GM23338 (cell line): ENCODE results near the gene YBX1. TPM values are rescaled to one million over a fixed set of nuclear protein-coding genes. Genes with fewer than 3 reads are reported as not detected.

Experiments
- ATAC-seq: fragments of 200-7000 bp; cut with Tn5 transposase; 3 replicates; pipeline ENCODE4 v1.9.1; 2020
- DNase-seq: peaks from one replicate; pipeline ENCODE4 v3.0.0-alpha.2; 2015; ENCODE audit warnings: low spot score
- H2AFZ ChIP-seq: fragments of 200-600 bp; sonication (generic); 2 replicates; pipeline ENCODE4 v1.8.0; 2016; ENCODE audit warnings: antibody characterized with exemption, mild to moderate bottlenecking, moderate library complexity
- H3F3A ChIP-seq: fragments of 200-600 bp; sonication (generic); replicated peaks from 2 replicates; pipeline ENCODE4 v1.8.0; 2017; ENCODE audit warnings: antibody characterized with exemption, mixed run types, low read depth
- H3K27ac ChIP-seq: fragments of 200-600 bp; sonication (generic); 2 replicates; pipeline ENCODE4 v1.6.1; 2016; ENCODE audit warnings: low read depth
- H3K27me3 ChIP-seq: fragments of 200-600 bp; sonication (generic); 2 replicates; pipeline ENCODE4 v1.8.0; 2016; ENCODE audit warnings: mild to moderate bottlenecking, mixed run types, moderate library complexity; ENCODE audit not compliant: insufficient read depth
- H3K36me3 ChIP-seq: fragments of 200-600 bp; sonication (generic); 2 replicates; pipeline ENCODE4 v1.8.0; 2016; ENCODE audit warnings: mild to moderate bottlenecking; ENCODE audit not compliant: insufficient read depth
- H3K4me1 ChIP-seq: fragments of 200-600 bp; sonication (generic); 2 replicates; pipeline ENCODE4 v1.8.0; 2016; ENCODE audit warnings: mild to moderate bottlenecking, moderate library complexity; ENCODE audit not compliant: insufficient read depth
- H3K4me2 ChIP-seq: fragments of 200-600 bp; sonication (generic); 2 replicates; pipeline ENCODE4 v1.7.1; 2017; ENCODE audit warnings: mixed run types
- H3K4me3 ChIP-seq: fragments of 200-600 bp; sonication (generic); 2 replicates; pipeline ENCODE4 v1.6.1; 2016; ENCODE audit warnings: mixed run types
- H3K79me2 ChIP-seq: fragments of 200-600 bp; sonication (generic); replicated peaks from 2 replicates; pipeline ENCODE4 v1.8.0; 2017; ENCODE audit warnings: mild to moderate bottlenecking; ENCODE audit not compliant: insufficient read depth
- H3K9me2 ChIP-seq: fragments of 200-600 bp; sonication (generic); 2 replicates; pipeline ENCODE4 v1.8.0; 2017; ENCODE audit not compliant: insufficient read depth
- H4K20me1 ChIP-seq: fragments of 200-600 bp; sonication (generic); replicated peaks from 2 replicates; pipeline ENCODE4 v1.8.0; 2017; ENCODE audit warnings: mild to moderate bottlenecking; ENCODE audit not compliant: insufficient read depth
- H3K27ac Mint-ChIP-seq: 2 replicates; pipeline ENCODE4 v1.8.0; 2020; ENCODE audit warnings: inconsistent platforms, mild to moderate bottlenecking, moderate library complexity, mixed read lengths
- H3K27me3 Mint-ChIP-seq: 3 replicates; pipeline ENCODE4 v1.8.0; 2022; ENCODE audit warnings: low read depth, mild to moderate bottlenecking, moderate library complexity, mixed read lengths, inconsistent platforms; ENCODE audit not compliant: insufficient read depth, poor library complexity
- H3K36me3 Mint-ChIP-seq: 3 replicates; pipeline ENCODE4 v1.8.0; 2021; ENCODE audit warnings: low read depth, mild to moderate bottlenecking, inconsistent platforms, moderate library complexity, mixed read lengths
- H3K4me1 Mint-ChIP-seq: 3 replicates; pipeline ENCODE4 v1.8.0; 2020; ENCODE audit warnings: mild to moderate bottlenecking, inconsistent platforms, mixed read lengths
- H3K4me3 Mint-ChIP-seq: 3 replicates; pipeline ENCODE4 v1.8.0; 2021; ENCODE audit warnings: moderate library complexity, mild to moderate bottlenecking, inconsistent platforms, mixed read lengths
- H3K9me3 Mint-ChIP-seq: 3 replicates; pipeline ENCODE4 v1.8.0; 2020; ENCODE audit warnings: moderate library complexity, mild to moderate bottlenecking, inconsistent platforms, mixed read lengths
- ETS1 ChIP-seq: IDR thresholded peaks from 2 replicates; pipeline ENCODE4 v1.6.1; 2016; ENCODE audit warnings: antibody characterized with exemption
- JUNB ChIP-seq: IDR thresholded peaks from one replicate; pipeline ENCODE4 v1.6.1; 2016; ENCODE audit warnings: antibody characterized with exemption; ENCODE audit not compliant: unreplicated experiment
- NANOG ChIP-seq: IDR thresholded peaks from 2 replicates; pipeline ENCODE4 v1.6.1; 2016; ENCODE audit warnings: antibody characterized with exemption, borderline replicate concordance
- REST ChIP-seq: IDR thresholded peaks from one replicate; pipeline ENCODE4 v1.6.1; 2018; ENCODE audit warnings: antibody characterized with exemption; ENCODE audit not compliant: unreplicated experiment
- ZNF462 ChIP-seq: fragments of 250-450 bp; sonication (Bioruptor Pico); IDR thresholded peaks from 2 replicates; pipeline ENCODE4 v1.5.0; 2020; ENCODE audit warnings: mild to moderate bottlenecking, moderate library complexity
- polyA plus RNA-seq: library from polyadenylated mRNA; unstranded; fragments of >200 nt; fragmentation: Nextera tagmentation; extraction: Ambion mirVana; gene quantifications from 2 replicates; pipeline ENCODE4 v1.2.1, GENCODE V29; 2016
- total RNA-seq: library from RNA; depleted of rRNA; stranded (reverse); fragments of >200 nt; shearing (Covaris generic); gene quantifications from 2 replicates; pipeline ENCODE4 v1.2.3, GENCODE V29; 2014

Gene YBX1
- total and polyA plus RNA-seq, 2 experiments from 2014 or later, result 1,282 to 1,441 TPM

- no peak for TF ChIP-seq ZNF462 (CRISPR knock-in tag)
- no peak for TF ChIP-seq JUNB
- TF ChIP-seq ETS1, result no peak
Observed at GRCh38 chr1:42744148-42744413, 61.9 kb downstream of the YBX1 start (continued).

GRCh38 chr1:42745851-42746250, 63.6 kb downstream of the YBX1 start:
- Histone ChIP-seq H3K27ac (no peak overlapping the region), H3K79me2 (no peaks in the 10 kb centered on the region), H3F3A (0 out of 2 replicates have a peak, but pooled peaks cover 3% of the 10 kb centered on the region), H2AFZ (no peak overlapping the region), H3K36me3 (peaks cover 8% of the 10 kb centered on the region; the same call in 1 of the 2 replicates), H3K4me3 (no peak overlapping the region), H3K27me3 (no peaks in the 10 kb centered on the region), H3K9me2 (no peaks in the 10 kb centered on the region), H4K20me1 (no peaks in the 10 kb centered on the region), H3K4me1 (peaks cover 12% of the 10 kb centered on the region), H3K4me2 (no peak overlapping the region)
- H3K4me3 Mint-ChIP-seq, result no peak overlapping the region
- H3K4me1 Mint-ChIP-seq, result peaks cover 25% of the 10 kb centered on the region
- H3K27ac Mint-ChIP-seq, result no peak overlapping the region
- H3K27me3 Mint-ChIP-seq, result peaks cover 24% of the 10 kb centered on the region
- H3K36me3 Mint-ChIP-seq, result peaks cover 34% of the 10 kb centered on the region
- peaks cover 7% of the 10 kb centered on the region; the same call in 2 of the 3 replicates for H3K9me3 Mint-ChIP-seq
- DNase-seq, result no peak
- no peak for ATAC-seq
- no peak for TF ChIP-seq ZNF462 (CRISPR knock-in tag)
- no peak for TF ChIP-seq REST
- no peak for TF ChIP-seq NANOG
